Measurements from ENCODE around the gene GEMIN5. TPM values are rescaled to one million over a fixed set of nuclear protein-coding genes. Genes with fewer than 3 reads are reported as not detected.

Gene GEMIN5
- total and polyA plus RNA-seq, 2 of the 13 experiments (the other 11 are each of a cell fraction or from before 2014, with no cell fraction given), result 6.6 to 28.6 TPM

DNA sequence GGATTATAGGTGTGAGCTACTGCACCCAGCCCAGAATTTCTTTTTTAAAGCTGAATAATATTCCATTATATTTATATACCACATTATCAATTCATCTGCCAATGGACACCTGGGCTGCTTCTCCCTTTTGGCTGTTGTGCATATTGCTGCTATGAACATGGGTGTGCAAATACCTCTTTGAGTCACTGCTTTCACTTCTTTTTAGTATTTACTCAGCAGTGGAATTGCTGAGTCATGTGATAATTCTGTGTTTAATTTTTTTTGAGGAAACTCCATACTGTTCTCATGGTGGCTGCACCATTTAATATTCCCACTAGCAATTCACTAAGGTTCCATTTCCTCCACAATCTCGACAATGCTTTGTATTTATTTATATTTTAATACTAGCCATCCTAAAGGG is 39.4 kb upstream of the GEMIN5 start:
- Histone ChIP-seq H3K27ac (ENCODE audit: extremely low read length, insufficient read depth, low read length) (no peak overlapping the region), H4K20me1 (ENCODE audit: insufficient read depth, low read length) (no peaks in the 10 kb centered on the region), H3K9ac (ENCODE audit: insufficient read depth, low read depth, low read length) (no peak overlapping the region), H2AFZ (ENCODE audit: low read length) (no peak overlapping the region), H3K4me1 (ENCODE audit: insufficient read depth, low read length) (no peaks in the 10 kb centered on the region), H3K4me2 (ENCODE audit: low read depth, low read length) (no peak overlapping the region), H3K79me2 (ENCODE audit: insufficient read depth, low read length) (no peaks in the 10 kb centered on the region), H3K4me3 (replicated peaks in 1 of 3; ENCODE audit: insufficient read depth in 1 of 3, low read depth in 2 of 3, low read length in 3 of 3) (no peak overlapping the region), H3K27me3 (ENCODE audit: control insufficient read depth in 1 of 2, insufficient read depth in 2 of 2, low read length in 2 of 2) (no peaks in the 10 kb centered on the region), H3K36me3 (replicated peaks in 1 of 2; ENCODE audit: control insufficient read depth in 1 of 2, insufficient read depth in 2 of 2, low read length in 2 of 2) (no peaks in the 10 kb centered on the region), H3K9me3 (ENCODE audit: low read length) (no peaks in the 10 kb centered on the region)
- ChIA-PET CTCF (ENCODE audit: low intra/inter-chr PET ratio, low total read pairs) (no interaction called here), POLR2A (no interaction called here)
- ATAC-seq (no peak), FAIRE-seq (no peak), DNase-seq (ENCODE audit: low spot score) (peak; percentile 13)
- no TSS peak for BruUV-seq (replicated peaks)
- in situ Hi-C loops (cut with HindIII; ENCODE audit: extremely low pct_ligation_motif_present, low pct_unique_long_range_greater_than_20kb), result loop anchor here (10.0 kb wide), 1 partner anchor 47 kb away; no protein-coding TSS in a partner anchor
- 81% methylated on average over 1 of the region's 1 CpG for WGBS (ENCODE audit: low lambda C conversion rate)
- intact Hi-C loops (cut with micrococcal nuclease; ENCODE audit: unreplicated experiment), result no loop called here
- TF ChIP-seq NFE2L2 (IDR thresholded peaks at IDR 0.05; ENCODE audit: low read length), result peak; percentile 90
- TF ChIP-seq ZNF326 (CRISPR knock-in tag; IDR thresholded peaks at IDR 0.05; ENCODE audit: borderline replicate concordance), result no peak
- no peak for TF ChIP-seq EP300 (IDR thresholded peaks at IDR 0.05; ENCODE audit: low read depth in 2 of 2, low read length in 2 of 2)
- TF ChIP-seq EP300 (CRISPR knock-in tag; IDR thresholded peaks at IDR 0.05; ENCODE audit: borderline replicate concordance), result no peak
- peak; percentile 96 for TF ChIP-seq MAFF (IDR thresholded peaks at IDR 0.05; ENCODE audit: low read depth, low read length)
- peak; percentile 95 to 97 for TF ChIP-seq MAFK (conservative IDR thresholded peaks at IDR 0.05 in 1 of 2, IDR thresholded peaks at IDR 0.05 in 1 of 2; ENCODE audit: low read length in 2 of 2)
- TF ChIP-seq, protein P1, sequence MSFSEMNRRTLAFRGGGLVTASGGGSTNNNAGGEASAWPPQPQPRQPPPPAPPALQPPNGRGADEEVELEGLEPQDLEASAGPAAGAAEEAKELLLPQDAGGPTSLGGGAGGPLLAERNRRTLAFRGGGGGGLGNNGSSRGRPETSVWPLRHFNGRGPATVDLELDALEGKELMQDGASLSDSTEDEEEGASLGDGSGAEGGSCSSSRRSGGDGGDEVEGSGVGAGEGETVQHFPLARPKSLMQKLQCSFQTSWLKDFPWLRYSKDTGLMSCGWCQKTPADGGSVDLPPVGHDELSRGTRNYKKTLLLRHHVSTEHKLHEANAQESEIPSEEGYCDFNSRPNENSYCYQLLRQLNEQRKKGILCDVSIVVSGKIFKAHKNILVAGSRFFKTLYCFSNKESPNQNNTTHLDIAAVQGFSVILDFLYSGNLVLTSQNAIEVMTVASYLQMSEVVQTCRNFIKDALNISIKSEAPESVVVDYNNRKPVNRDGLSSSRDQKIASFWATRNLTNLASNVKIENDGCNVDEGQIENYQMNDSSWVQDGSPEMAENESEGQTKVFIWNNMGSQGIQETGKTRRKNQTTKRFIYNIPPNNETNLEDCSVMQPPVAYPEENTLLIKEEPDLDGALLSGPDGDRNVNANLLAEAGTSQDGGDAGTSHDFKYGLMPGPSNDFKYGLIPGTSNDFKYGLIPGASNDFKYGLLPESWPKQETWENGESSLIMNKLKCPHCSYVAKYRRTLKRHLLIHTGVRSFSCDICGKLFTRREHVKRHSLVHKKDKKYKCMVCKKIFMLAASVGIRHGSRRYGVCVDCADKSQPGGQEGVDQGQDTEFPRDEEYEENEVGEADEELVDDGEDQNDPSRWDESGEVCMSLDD (CRISPR knock-in tag; IDR thresholded peaks at IDR 0.05; ENCODE audit: borderline replicate concordance), result no peak
- TF ChIP-seq NFYB (CRISPR knock-in tag; IDR thresholded peaks at IDR 0.05), result no peak
- TF ChIP-seq ZNF446 (CRISPR knock-in tag; IDR thresholded peaks at IDR 0.05), result no peak
- no peak for TF ChIP-seq SETDB1 (CRISPR knock-in tag; IDR thresholded peaks at IDR 0.05; ENCODE audit: borderline replicate concordance)
- no peak for TF ChIP-seq ZNF660 (CRISPR knock-in tag; IDR thresholded peaks at IDR 0.05; ENCODE audit: borderline replicate concordance, low read depth)
- TF ChIP-seq, protein P2, sequence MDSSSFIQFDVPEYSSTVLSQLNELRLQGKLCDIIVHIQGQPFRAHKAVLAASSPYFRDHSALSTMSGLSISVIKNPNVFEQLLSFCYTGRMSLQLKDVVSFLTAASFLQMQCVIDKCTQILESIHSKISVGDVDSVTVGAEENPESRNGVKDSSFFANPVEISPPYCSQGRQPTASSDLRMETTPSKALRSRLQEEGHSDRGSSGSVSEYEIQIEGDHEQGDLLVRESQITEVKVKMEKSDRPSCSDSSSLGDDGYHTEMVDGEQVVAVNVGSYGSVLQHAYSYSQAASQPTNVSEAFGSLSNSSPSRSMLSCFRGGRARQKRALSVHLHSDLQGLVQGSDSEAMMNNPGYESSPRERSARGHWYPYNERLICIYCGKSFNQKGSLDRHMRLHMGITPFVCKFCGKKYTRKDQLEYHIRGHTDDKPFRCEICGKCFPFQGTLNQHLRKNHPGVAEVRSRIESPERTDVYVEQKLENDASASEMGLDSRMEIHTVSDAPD (CRISPR knock-in tag; IDR thresholded peaks at IDR 0.05), result no peak
- TF ChIP-seq, protein P3, sequence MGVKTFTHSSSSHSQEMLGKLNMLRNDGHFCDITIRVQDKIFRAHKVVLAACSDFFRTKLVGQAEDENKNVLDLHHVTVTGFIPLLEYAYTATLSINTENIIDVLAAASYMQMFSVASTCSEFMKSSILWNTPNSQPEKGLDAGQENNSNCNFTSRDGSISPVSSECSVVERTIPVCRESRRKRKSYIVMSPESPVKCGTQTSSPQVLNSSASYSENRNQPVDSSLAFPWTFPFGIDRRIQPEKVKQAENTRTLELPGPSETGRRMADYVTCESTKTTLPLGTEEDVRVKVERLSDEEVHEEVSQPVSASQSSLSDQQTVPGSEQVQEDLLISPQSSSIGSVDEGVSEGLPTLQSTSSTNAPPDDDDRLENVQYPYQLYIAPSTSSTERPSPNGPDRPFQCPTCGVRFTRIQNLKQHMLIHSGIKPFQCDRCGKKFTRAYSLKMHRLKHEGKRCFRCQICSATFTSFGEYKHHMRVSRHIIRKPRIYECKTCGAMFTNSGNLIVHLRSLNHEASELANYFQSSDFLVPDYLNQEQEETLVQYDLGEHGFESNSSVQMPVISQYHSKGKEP (CRISPR knock-in tag; IDR thresholded peaks at IDR 0.05), result no peak
- TF ChIP-seq, protein P4, sequence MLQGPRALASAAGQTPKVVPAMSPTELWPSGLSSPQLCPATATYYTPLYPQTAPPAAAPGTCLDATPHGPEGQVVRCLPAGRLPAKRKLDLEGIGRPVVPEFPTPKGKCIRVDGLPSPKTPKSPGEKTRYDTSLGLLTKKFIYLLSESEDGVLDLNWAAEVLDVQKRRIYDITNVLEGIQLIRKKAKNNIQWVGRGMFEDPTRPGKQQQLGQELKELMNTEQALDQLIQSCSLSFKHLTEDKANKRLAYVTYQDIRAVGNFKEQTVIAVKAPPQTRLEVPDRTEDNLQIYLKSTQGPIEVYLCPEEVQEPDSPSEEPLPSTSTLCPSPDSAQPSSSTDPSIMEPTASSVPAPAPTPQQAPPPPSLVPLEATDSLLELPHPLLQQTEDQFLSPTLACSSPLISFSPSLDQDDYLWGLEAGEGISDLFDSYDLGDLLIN (CRISPR knock-in tag; IDR thresholded peaks at IDR 0.05; ENCODE audit: borderline replicate concordance), result no peak

All from HepG2 (cell line).